Measurements from ENCODE around the gene ZNF593. TPM values are rescaled to one million over a fixed set of nuclear protein-coding genes. Genes with fewer than 3 reads are reported as not detected.

ZNF593 gene
- total and polyA plus RNA-seq, 10 of the 15 experiments (the other 5 are each of a cell fraction or from before 2014, with no cell fraction given), result 7.7 to 156 (median 51.0) TPM

- Histone ChIP-seq H3K9ac (ENCODE audit: control insufficient read depth, insufficient read depth, low read length) (no peak overlapping the region), H3K4me1 (ENCODE audit: control insufficient read depth, insufficient read depth, low read length) (no peaks in the 10 kb centered on the region), H3K9me3 (replicated peaks; ENCODE audit: control insufficient read depth, insufficient read depth, low read length) (no peaks in the 10 kb centered on the region), H3K4me2 (ENCODE audit: control insufficient read depth, insufficient read depth) (no peak overlapping the region), H3K27me3 (replicated peaks in 1 of 2; ENCODE audit: control insufficient read depth in 2 of 2, insufficient read depth in 2 of 2, low read length in 1 of 2) (no peaks in the 10 kb centered on the region), H3K27ac (ENCODE audit: control insufficient read depth, insufficient read depth) (no peak overlapping the region), H3K36me3 (ENCODE audit: control insufficient read depth in 2 of 2, insufficient read depth in 2 of 2, low read length in 1 of 2) (no peaks in the 10 kb centered on the region), H3K79me2 (ENCODE audit: control insufficient read depth, insufficient read depth, low read length) (no peaks in the 10 kb centered on the region), H2AFZ (ENCODE audit: control insufficient read depth, low read depth, low read length) (no peak overlapping the region), H4K20me1 (ENCODE audit: control insufficient read depth, insufficient read depth) (no peaks in the 10 kb centered on the region), H3K4me3 (no peak overlapping the region)
- WGBS (ENCODE audit: insufficient coverage, insufficient replicate concordance, low lambda C conversion rate, missing lambda C conversion rate), result 43% methylated on average over 2 of the region's 3 CpGs
- ATAC-seq (no peak), DNase-seq (ENCODE audit: low read depth, low spot score) (no peak), FAIRE-seq (no peak)
- ChIA-PET SMC1A (ENCODE audit: uncharacterized antibody, unreplicated experiment) (no interaction called here), CTCF (interaction anchor here (1.0 kb wide), 1 partner anchor 222 kb away, joined by 3 read pairs; no protein-coding TSS in a partner anchor), POLR2A (no interaction called here), RAD21 (ENCODE audit: unreplicated experiment) (no interaction called here)
- in situ Hi-C loops (cut with MboI) (no loop called here), intact Hi-C loops (cut with micrococcal nuclease; ENCODE audit: unreplicated experiment) (no loop called here)
- TF ChIP-seq NBN (IDR thresholded peaks at IDR 0.05) (no peak), CREM (IDR thresholded peaks at IDR 0.05; ENCODE audit: low read depth) (no peak), SMAD1 (IDR thresholded peaks at IDR 0.05; ENCODE audit: low read depth, partially characterized antibody) (no peak), POLR2A (IDR thresholded peaks at IDR 0.05; ENCODE audit: low read depth, low read length) (no peak), TBL1XR1 (IDR thresholded peaks at IDR 0.05; ENCODE audit: low read depth, low read length) (no peak)
- BruUV-seq (replicated peaks), result no TSS peak
Observed at GRCh38 chr1:26195805-26196204, 26.1 kb downstream of the ZNF593 start.

GRCh38 chr1:26197301-26197700, 27.6 kb downstream of the ZNF593 start:
- Histone ChIP-seq H3K79me2 (ENCODE audit: control insufficient read depth, insufficient read depth, low read length) (no peaks in the 10 kb centered on the region), H3K27ac (ENCODE audit: control insufficient read depth, insufficient read depth) (no peak overlapping the region), H3K4me1 (ENCODE audit: control insufficient read depth, insufficient read depth, low read length) (no peaks in the 10 kb centered on the region), H3K9me3 (replicated peaks; ENCODE audit: control insufficient read depth, insufficient read depth, low read length) (no peaks in the 10 kb centered on the region), H3K4me3 (no peak overlapping the region), H3K4me2 (ENCODE audit: control insufficient read depth, insufficient read depth) (no peak overlapping the region), H3K27me3 (replicated peaks in 1 of 2; ENCODE audit: control insufficient read depth in 2 of 2, insufficient read depth in 2 of 2, low read length in 1 of 2) (no peaks in the 10 kb centered on the region), H4K20me1 (ENCODE audit: control insufficient read depth, insufficient read depth) (no peaks in the 10 kb centered on the region), H3K36me3 (ENCODE audit: control insufficient read depth in 2 of 2, insufficient read depth in 2 of 2, low read length in 1 of 2) (no peaks in the 10 kb centered on the region), H3K9ac (ENCODE audit: control insufficient read depth, insufficient read depth, low read length) (no peak overlapping the region), H2AFZ (ENCODE audit: control insufficient read depth, low read depth, low read length) (no peak overlapping the region)
- ATAC-seq (no peak), DNase-seq (ENCODE audit: low read depth, low spot score) (no peak), FAIRE-seq (no peak)
- 31% methylated on average over 3 of the region's 3 CpGs for WGBS (ENCODE audit: insufficient coverage, insufficient replicate concordance, low lambda C conversion rate, missing lambda C conversion rate)
- POLR2A ChIA-PET, result no interaction called here
- in situ Hi-C loops (cut with MboI) (no loop called here), intact Hi-C loops (cut with micrococcal nuclease; ENCODE audit: unreplicated experiment) (no loop called here)
- no TSS peak for BruUV-seq (replicated peaks)
- CTCF ChIA-PET, result no interaction called here
- RAD21 ChIA-PET (ENCODE audit: unreplicated experiment), result no interaction called here
- SMC1A ChIA-PET (ENCODE audit: uncharacterized antibody, unreplicated experiment), result no interaction called here
- TF ChIP-seq SUPT20H (IDR thresholded peaks at IDR 0.05; ENCODE audit: borderline replicate concordance, control insufficient read depth, low read depth, low read length) (no peak), YBX1 (IDR thresholded peaks at IDR 0.05) (no peak), ZBTB4 (CRISPR knock-in tag; IDR thresholded peaks at IDR 0.05) (no peak), ATF2 (IDR thresholded peaks at IDR 0.05; ENCODE audit: low read length) (no peak), BMI1 (IDR thresholded peaks at IDR 0.05; ENCODE audit: borderline replicate concordance) (no peak), HSF1 (IDR thresholded peaks at IDR 0.05; ENCODE audit: low read depth, low read length) (no peak), ZZZ3 (IDR thresholded peaks at IDR 0.05; ENCODE audit: control insufficient read depth, insufficient read length, low read depth) (no peak)
